Breast epithelium (tissue), 3 donors: ENCODE results near the gene NUP210L.
"Not testable (repeated sequence)": the region's sequence is repeated elsewhere in the genome, so short reads cannot be mapped to it uniquely, and the experiment has no call there.

ENCODE experiments used
- POLR2A ChIP-seq: fragments of 450-650 bp; IDR thresholded peaks from one replicate; pipeline ENCODE4 v1.6.1; 2016; ENCODE audit warnings: antibody characterized with exemption, mild to moderate bottlenecking, moderate library complexity
- TF ChIP-seq, protein P1 (sequence below), 3 donors: fragments of 450-650 bp; IDR thresholded peaks; one replicate each; pipeline ENCODE4 v1.5.1; 2016 to 2017; ENCODE audit warnings: antibody characterized with exemption in 3 of 3, mild to moderate bottlenecking in 3 of 3, moderate library complexity in 3 of 3

GRCh38 chr1:153981735-153982134 lies 173.1 kb downstream of the NUP210L start:
- TF ChIP-seq, protein P1, sequence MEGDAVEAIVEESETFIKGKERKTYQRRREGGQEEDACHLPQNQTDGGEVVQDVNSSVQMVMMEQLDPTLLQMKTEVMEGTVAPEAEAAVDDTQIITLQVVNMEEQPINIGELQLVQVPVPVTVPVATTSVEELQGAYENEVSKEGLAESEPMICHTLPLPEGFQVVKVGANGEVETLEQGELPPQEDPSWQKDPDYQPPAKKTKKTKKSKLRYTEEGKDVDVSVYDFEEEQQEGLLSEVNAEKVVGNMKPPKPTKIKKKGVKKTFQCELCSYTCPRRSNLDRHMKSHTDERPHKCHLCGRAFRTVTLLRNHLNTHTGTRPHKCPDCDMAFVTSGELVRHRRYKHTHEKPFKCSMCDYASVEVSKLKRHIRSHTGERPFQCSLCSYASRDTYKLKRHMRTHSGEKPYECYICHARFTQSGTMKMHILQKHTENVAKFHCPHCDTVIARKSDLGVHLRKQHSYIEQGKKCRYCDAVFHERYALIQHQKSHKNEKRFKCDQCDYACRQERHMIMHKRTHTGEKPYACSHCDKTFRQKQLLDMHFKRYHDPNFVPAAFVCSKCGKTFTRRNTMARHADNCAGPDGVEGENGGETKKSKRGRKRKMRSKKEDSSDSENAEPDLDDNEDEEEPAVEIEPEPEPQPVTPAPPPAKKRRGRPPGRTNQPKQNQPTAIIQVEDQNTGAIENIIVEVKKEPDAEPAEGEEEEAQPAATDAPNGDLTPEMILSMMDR (IDR thresholded peaks at IDR 0.05) = not testable (repeated sequence)
- not testable (repeated sequence) for TF ChIP-seq POLR2A
